GM21390 (cell line): ENCODE results near the gene PRSS50.

Experiments
- ATAC-seq: cut with Tn5 transposase; IDR thresholded peaks from one replicate; pipeline ENCODE4 v1.9.1; 2021; ENCODE audit not compliant: unreplicated experiment

PRSS50 gene

DNA sequence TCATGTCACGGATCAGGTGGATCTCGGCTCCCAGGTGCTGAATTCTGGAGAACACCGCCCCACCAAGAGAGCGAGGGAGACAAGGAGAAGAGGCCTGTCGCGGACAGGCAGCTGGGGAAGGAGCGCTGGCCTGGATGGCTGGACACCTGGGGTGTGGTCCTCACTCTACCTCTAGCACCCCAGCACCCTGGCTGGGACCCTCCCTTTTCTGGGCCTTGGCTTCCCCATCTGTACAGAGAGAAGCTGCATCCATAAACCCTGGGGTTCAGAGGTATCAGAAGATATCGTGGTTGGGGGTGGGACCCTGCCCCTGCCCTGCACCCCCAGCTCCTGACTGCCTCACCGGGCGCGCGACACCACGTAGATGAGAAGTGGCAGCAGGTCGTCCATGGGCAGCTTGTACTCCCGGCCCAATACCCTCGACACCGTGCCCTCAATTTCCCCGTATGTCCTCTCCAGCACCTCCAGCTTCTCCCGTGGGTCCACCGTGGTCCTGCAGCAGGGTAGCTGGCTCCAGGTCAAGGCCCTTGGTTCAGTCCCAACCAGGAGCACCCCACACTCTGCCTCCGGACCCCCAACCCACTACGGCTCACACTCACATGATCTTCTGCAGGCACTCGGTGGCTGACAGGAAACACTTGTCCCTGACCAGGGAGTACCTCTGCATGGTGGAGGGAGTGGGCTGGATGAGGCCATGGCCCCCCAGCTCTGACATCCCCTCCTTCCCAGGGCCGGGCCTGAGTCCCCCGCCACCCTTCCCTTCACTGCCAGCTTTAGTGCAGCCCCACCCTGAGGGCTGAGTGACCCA, 45.9 kb downstream of the PRSS50 start:
- ATAC-seq = no peak

DNA sequence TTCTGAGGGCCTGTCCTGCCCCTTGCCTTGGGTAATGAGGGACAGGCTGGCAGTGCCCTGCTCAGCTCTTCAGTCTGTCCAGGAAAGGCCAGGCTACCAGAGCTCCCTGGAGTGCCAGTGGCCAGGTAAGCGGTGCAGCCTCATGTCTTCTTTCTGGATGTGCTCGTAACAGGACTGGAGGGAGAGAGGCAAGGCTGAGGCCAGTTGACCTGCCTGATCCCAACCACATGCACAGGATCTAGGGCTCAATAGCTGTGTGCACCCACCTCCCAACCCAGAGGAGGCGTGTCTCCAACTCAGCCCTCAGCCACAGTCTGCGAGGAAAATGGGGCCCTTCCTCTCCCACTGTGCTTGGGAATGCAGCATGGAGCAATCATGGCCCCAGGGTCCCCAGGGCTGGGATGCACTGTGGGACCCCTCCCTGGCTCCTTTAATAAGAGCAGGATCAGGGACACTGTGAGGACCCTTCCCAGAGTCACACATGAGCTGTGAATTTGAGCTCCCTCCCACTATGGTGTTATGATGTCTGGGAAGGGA, 46.7 kb downstream of the PRSS50 start:
- ATAC-seq = no peak

DNA sequence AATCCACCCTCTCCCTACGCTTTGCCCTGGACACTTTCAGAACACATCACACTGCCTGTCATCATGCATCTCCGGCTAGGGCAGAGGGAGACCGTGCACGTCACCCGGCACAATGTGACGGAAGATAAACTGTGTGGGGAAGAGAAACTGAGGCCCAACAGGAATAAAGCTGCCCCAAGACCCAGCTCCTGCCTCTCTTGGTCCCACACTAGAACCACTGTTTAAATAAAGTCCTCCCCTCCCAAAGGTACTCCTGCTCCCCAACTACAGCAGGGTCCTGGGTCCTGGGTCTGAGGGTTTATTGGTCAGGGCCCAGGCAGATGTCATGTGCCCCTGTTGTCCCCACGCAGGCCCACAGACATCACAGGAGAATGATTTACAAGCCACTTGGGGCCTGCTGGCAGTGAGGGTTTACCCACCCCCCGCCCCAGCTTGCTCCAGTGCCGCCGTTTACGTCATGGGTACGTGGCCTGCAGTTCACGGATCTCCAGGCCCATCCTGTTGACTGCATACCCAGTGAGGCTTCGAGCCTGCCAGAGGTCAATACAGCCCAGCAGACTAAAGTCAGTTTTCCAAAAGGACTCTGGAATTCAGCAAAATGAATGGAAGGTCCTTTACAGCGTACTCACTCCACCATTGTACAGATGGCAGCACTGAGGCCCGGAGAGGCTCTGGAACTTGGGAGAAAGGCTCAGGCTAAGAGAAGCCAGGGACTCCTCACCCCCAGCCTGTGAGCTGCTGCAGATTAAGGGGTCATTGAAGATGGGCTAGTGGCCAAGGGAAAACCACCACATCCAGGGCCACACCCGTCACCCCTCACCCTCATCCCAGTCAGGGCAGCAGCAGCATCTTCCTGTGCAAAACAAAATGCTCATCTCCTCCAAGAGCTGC, 47.4 kb downstream of the PRSS50 start:
- no peak for ATAC-seq

DNA sequence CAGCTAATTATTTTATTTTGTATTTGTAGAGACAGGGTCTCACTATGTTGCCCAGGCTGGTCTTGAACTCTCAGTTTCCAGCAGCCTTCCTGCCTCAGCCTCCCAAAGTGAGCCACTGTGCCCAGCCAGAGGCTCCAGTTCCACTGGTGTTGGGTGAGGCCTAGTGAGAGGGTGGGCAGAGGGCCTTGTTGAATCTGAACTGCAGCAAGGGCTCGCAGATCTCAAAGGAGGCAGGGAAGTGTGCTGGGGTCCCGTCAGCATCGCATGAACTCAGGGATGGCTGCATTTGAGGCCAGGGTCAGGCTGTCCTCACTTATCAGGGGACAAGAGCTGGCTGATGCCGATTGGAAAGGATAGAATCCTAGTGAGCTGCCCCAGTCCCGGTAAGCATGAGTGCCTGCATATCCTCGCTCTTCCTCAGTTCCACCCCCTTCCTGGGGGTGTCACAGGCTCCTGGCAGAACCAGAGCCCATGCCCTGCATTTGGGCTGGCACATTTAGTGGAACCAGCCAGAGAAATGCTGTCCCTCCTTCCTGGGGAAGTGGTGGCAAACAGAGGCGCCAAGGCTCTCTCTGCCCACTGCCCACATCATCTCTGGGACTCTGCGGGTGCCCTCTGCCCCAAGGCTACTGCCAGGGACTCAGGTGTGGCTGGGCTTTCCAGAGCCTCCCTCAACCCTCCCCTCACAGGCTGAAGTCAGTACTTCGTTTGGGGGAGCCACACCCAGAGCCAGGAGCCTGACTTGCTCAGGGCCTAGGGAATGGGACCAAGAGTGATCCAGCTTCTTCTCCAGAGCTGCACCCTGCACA, 48.3 kb downstream of the PRSS50 start:
- no peak for ATAC-seq

DNA sequence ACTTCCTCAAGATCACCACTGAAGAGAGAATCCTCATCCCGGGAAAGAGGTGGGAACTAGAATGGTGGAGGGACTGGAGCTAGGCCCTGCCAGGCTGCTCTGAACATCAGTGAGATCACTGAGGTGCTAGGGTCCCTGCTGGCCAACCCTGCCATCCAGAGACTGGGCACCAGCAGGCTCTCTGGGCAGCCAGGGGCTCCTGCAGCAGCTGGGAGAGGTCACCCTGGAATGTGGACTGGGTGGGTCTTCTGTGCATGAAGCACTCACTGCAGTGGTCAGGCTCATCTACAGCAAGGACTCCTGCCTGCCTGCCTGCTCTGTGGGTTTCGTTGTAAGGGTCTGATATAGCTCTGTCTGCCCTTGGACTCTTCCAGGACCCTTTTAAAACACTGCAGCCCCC, 49.1 kb downstream of the PRSS50 start:
- no peak for ATAC-seq

DNA sequence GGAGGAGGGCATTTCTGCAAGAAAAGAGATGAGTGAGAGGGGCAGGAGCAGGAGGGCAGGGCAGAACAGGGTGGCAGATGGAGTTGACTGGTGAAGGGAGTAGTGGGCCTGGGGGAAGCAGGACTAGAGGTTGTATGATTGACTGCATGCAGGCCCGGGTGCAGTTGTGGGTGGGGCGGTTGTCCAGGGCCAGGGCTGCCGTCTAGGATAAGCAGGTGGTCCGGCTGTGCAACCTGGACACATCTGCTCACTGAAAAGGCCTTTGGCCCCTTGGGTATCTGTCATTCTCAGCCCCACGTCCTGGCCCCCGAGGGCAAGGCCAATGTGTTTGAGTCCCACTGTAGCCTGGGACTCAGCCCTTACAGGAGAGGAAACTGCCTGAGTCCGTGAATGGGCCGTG, 49.6 kb downstream of the PRSS50 start:
- no peak for ATAC-seq

DNA sequence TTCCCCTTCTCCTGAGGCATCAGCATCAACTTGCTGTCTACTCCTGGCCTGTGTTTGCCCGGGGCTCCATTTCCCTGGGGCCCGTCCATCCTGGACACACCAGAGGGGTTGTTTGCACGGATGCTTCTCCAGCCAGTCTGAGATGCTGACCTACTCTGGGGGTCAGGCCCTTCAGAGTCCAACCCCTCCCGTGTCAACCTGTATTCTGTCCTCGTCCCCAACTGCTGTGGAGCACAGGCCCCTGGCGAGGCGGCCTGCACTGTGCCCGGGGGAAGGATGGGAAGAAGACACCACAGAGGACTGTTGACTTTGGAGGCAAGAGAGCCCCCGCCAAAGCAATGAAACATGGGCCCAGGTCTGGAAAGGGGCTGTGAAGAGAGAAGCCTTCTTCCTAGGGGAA, 50.0 kb downstream of the PRSS50 start:
- ATAC-seq = no peak

DNA sequence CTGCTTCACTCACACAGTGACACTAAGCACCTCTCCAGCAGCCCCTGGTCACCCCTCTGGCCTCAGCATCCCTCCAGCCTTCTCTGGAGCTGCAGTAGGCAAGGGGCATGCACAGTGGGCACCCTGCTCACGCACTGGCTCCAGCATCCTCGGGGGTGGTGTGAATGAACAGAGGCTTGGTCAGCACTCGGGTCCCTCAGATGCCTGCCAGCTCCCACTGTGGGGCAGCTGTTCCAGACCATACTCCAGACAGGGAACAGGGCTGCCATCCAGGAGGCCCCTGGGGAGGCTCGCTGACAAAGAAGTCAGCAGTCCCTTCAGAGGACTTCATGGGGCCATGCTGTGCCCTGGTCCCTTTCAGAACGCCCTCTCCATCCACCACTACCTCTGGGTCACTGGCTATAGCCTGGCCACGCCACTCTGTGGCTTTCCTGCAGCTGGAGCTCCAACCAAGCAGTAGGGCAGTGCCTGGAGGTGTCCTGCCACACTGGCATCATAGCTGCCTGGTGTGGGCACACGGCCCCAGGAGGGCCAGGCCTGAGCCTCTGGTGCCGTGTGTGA, 50.5 kb downstream of the PRSS50 start:
- ATAC-seq = no peak

DNA sequence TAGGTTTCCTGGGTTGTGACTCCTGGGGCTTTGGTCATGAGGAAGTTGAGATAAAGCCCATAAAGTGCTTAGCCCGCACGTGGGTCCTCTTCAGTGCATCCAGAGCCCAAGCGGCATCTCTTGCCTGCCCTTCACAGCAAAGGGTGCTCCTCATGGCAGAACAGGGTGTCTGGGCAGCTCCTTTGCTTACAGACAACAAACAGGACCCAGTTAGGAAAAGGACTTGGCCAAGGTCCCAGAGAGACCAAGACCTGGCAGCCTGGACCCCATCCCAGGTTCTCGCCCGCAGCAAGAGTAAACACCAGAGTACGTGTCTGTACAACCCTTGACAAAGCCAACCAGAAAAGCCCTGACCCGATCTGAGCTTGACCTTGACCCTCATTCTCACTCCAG, 51.2 kb downstream of the PRSS50 start:
- ATAC-seq = no peak

DNA sequence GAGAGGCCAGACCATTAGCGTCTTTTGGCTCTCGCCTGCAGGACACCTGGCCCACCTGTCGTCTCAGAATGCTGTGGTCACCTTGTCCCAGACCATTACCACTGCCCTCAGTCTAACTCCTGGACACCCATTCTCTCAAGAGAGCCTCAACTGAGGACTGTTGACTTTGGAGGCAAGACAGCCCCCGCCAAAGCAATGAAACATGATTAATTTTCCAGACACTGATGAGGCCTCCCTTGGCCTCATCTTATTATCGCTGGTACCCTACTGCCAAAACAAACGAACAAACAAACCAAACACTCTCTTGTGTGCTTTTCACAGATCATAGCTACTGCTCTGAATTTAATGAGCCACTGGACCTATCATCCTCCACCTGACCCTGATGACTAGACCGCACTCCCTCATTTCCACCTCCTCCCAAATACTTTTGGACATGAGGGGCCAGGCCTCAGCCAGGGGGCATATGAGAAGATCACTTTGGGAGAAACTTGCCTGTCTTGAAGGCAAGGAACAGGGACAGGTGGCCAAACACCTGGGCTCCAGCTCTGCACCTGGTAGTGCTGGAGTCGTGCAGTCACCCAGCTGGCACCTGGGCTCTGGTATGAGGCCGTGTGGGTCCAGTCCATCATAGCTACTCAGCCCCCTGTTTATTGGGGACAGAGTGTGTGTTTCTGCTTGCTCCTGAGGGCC, 51.8 kb downstream of the PRSS50 start:
- no peak for ATAC-seq

DNA sequence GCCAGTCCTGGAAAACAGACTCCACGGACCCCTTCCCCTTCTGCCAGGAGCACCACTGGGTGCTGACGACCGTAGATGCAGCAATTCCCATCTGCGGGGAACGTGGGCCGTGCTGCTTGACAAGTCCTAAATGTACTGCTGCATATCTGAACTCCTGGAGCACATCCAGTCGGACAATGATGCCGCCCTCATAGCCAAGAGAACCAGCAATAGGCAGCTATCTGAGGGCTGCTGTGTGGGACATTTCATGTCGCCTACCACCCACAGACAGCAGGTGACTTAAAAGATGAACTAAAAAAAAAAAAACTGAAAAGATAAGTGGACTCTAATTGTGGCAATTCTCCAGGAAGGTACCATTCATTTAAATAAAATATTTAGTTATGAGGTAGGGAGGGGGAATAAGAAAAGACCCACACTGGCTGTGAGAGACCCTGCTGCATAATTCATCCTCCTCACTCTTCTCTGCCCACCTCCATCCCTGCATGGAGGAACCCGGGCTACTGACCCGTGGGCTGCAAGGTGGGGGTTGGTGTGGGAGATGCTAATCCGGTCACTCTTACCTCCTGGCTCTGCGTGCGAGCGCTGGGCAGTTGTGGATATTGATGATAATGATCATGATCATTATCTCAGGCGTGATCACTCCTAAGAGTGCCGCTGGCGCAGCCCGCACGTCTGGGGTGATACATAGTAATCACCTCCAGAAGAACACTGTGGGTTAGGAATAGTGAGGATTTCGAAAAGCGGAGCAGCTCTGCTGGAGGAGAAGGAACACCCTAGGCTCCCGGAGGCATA, 52.5 kb downstream of the PRSS50 start:
- ATAC-seq = no peak

DNA sequence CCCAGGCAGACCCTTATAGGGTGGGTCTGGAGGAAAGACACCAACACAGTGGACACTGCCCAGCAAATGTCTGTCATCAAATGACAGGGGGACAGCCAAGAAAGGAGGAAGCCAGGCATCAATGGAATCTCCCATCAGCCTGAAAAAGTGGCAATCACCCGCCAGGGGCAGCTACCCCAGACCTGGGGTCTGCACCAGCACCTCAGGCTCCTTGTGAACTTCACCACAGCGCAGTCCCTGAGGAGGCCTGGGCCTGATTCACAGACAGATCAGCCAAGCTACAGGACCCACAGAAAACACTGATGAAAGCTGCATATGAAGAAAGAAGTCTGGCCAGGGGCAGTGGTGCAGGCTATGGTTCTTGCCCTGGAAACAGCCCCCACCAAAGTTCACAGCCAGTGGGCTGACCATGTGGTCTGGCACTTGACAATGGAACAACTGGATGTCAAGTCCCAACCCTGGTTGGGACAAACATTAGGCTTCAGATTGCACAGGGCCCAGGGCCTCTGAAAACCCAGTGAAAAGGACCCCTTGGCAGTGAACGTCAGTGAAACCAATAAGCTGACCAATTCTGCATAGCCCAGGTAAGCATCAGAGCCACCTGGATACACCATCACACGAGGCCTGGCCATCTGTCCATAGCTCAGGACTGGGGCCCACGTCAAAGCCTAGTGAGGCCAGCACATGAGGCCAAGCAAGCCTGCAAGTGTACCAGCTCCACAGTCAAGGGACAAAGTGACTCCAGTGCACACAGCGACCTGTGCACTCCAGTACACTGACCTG, 53.3 kb downstream of the PRSS50 start:
- ATAC-seq = no peak

DNA sequence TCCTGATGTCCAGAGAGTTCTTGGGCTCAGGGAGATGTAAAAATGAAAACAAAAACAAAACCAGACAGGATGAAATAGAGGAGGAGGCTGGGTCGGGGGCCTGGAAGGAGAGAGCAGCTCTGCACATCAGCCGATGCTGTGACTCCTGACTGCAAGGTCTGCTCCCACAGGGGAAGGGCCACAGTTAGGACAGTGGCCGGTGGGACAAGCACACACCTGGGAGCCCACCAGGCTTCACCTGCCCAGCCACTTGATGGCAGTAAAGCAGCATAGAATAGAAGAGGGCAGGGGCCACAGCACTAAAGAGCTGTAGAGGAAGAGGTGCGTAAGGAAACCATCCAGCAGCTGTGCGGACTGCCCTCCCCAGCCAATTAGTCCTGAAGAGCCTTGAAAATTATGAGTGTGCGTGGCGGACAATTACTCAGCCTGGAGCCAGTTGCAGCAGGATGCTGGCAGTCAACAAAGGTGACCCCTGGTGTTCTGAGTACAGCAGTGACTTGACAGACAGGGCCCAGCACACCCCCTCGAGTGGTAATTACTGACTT, 54.0 kb downstream of the PRSS50 start:
- ATAC-seq = no peak

DNA sequence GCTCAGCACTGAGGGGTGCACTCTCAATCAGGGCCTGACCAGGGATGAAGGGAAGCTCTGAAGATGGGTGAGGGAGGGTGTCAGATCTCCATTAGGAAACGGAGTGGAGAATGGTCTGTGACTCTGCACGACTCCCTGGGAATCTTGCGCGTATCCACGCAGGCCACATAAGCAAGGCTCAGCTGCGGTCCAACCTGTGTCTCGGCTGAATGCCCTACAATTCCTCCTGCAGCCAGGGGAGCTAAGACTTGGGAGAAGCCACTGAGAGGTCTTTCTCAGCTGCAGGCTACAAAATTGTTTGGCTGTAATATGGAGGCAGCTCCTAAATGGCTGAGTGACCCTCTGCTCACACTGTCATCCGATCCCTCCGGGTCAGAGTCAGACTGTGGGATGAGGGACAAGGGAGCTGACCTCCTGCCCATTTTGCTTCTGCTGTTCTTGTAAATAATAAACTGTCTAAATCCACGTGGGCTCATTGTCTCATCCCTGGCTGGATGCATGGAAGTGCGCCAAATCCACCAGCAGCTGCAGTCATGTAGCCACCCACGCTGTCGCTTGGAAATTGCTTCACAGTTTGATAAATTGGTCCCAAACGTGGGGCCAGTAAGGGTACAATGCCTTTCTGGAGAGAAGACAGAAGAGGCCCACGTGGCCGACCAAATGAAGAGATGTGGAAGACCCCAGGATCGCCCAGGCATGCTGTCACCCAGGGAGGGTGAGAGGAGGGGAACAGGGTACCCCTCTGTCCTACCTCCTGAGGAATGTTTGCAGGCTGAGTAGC, 54.7 kb downstream of the PRSS50 start:
- no peak for ATAC-seq
